CD14-positive monocyte (primary cell): ENCODE measurements around the gene ZFYVE28. TPM values are rescaled to one million over a fixed set of nuclear protein-coding genes. Genes with fewer than 3 reads are reported as not detected.

Experiments used
- DNase-seq, 3 donors: peaks; one replicate each; pipeline ENCODE4 v3.0.0-alpha.2; 2011 to 2022
- H2AFZ ChIP-seq: 2 replicates; pipeline ENCODE4 v1.6.0; 2012; ENCODE audit warnings: mild to moderate bottlenecking, low read depth, low read length, inconsistent platforms; ENCODE audit not compliant: insufficient read depth, poor library complexity, severe bottlenecking
- H3K27ac ChIP-seq, 2 donors: 1 replicate in 1 of 2; 2 replicates in 1 of 2; pipeline ENCODE4 v1.5.1; 2012 to 2013; ENCODE audit warnings: low read length in 2 of 2, control low read depth in 1 of 2, inconsistent platforms in 1 of 2, low read depth in 1 of 2, mild to moderate bottlenecking in 1 of 2
- H3K27me3 ChIP-seq, 2 donors: one replicate each; pipeline versions ENCODE4 v1.6.0 to v1.6.1; 2011 to 2013; ENCODE audit warnings: low read length in 2 of 2; ENCODE audit not compliant: control insufficient read depth in 2 of 2, insufficient read depth in 2 of 2
- H3K36me3 ChIP-seq, 2 donors: replicated peaks in 1 of 2; 1 replicate in 1 of 2; 2 replicates in 1 of 2; pipeline versions ENCODE4 v1.5.1 to v1.6.1; 2012 to 2013; ENCODE audit warnings: low read length in 2 of 2, control low read depth in 1 of 2, inconsistent platforms in 1 of 2, mild to moderate bottlenecking in 1 of 2; ENCODE audit not compliant: insufficient read depth in 2 of 2, control insufficient read depth in 1 of 2
- H3K4me1 ChIP-seq, 2 donors: 1 replicate in 1 of 2; 2 replicates in 1 of 2; pipeline versions ENCODE4 v1.5.1 to v1.6.1; 2012 to 2013; ENCODE audit warnings: low read length in 2 of 2, control low read depth in 1 of 2, inconsistent platforms in 1 of 2, mild to moderate bottlenecking in 1 of 2, moderate library complexity in 1 of 2; ENCODE audit not compliant: insufficient read depth in 2 of 2, control insufficient read depth in 1 of 2
- H3K4me2 ChIP-seq: replicated peaks from 2 replicates; pipeline ENCODE3; 2012; ENCODE audit warnings: low read length, moderate library complexity, mild to moderate bottlenecking; ENCODE audit not compliant: poor library complexity, severe bottlenecking; ENCODE audit errors: extremely low read depth
- H3K4me3 ChIP-seq, 3 experiments: fragments of 200-600 bp in 1 of 3; sonication (generic) in 1 of 3; replicated peaks in 1 of 3; 1 replicate in 2 of 3; 2 replicates in 1 of 3; pipeline ENCODE4 v1.5.1; 2011 to 2013; ENCODE audit warnings: low read length in 3 of 3, mild to moderate bottlenecking in 3 of 3, control low read depth in 2 of 3, low read depth in 2 of 3, inconsistent platforms in 1 of 3, moderate library complexity in 1 of 3
- H3K79me2 ChIP-seq: 2 replicates; pipeline ENCODE4 v1.6.0; 2012; ENCODE audit warnings: mild to moderate bottlenecking, control low read depth, inconsistent platforms, low read length, moderate library complexity; ENCODE audit not compliant: insufficient read depth
- H3K9ac ChIP-seq: 2 replicates; pipeline ENCODE4 v1.6.0; 2017; ENCODE audit warnings: low read length, mild to moderate bottlenecking; ENCODE audit not compliant: insufficient read depth, poor library complexity, severe bottlenecking
- H3K9me3 ChIP-seq, 2 donors: replicated peaks in 1 of 2; 1 replicate in 1 of 2; 2 replicates in 1 of 2; pipeline versions ENCODE4 v1.5.1 to v1.6.1; 2012 to 2013; ENCODE audit warnings: low read length in 2 of 2, control low read depth in 1 of 2; ENCODE audit not compliant: control insufficient read depth in 1 of 2, insufficient read depth in 1 of 2
- H4K20me1 ChIP-seq: 2 replicates; pipeline ENCODE4 v1.6.0; 2012; ENCODE audit warnings: mild to moderate bottlenecking, low read length, control low read depth, moderate library complexity; ENCODE audit not compliant: insufficient read depth
- H3K27ac Mint-ChIP-seq, 7 donors: one replicate each; pipeline ENCODE4 v1.8.0; 2020; ENCODE audit warnings: mild to moderate bottlenecking in 7 of 7, mixed read lengths in 7 of 7, moderate library complexity in 6 of 7, inconsistent platforms in 2 of 7
- H3K27me3 Mint-ChIP-seq, 3 donors: one replicate each; pipeline ENCODE4 v1.8.0; 2021 to 2022; ENCODE audit warnings: low read depth in 3 of 3, mild to moderate bottlenecking in 3 of 3, mixed read lengths in 3 of 3, moderate library complexity in 3 of 3, inconsistent platforms in 1 of 3
- H3K36me3 Mint-ChIP-seq, 2 donors: one replicate each; pipeline ENCODE4 v1.8.0; 2020; ENCODE audit warnings: mixed read lengths in 2 of 2, inconsistent platforms in 1 of 2, mild to moderate bottlenecking in 1 of 2
- H3K4me1 Mint-ChIP-seq: one replicate; pipeline ENCODE4 v1.8.0; 2020; ENCODE audit warnings: mild to moderate bottlenecking, mixed read lengths
- H3K4me3 Mint-ChIP-seq, 2 donors: one replicate each; pipeline ENCODE4 v1.8.0; 2020; ENCODE audit warnings: mild to moderate bottlenecking in 2 of 2, mixed read lengths in 2 of 2, moderate library complexity in 1 of 2
- H3K9me3 Mint-ChIP-seq, 7 donors: one replicate each; pipeline ENCODE4 v1.8.0; 2020 to 2022; ENCODE audit warnings: mixed read lengths in 7 of 7, mild to moderate bottlenecking in 6 of 7, moderate library complexity in 6 of 7, inconsistent platforms in 2 of 7
- WGBS: methylation state at CpG from one replicate; pipeline ENCODE4 v1.1.5; 2013; ENCODE audit warnings: missing lambda C conversion rate; ENCODE audit not compliant: insufficient coverage; 5-methylcytosine and 5-hydroxymethylcytosine counted together
- intact Hi-C, 2 donors: fragments of 100-400 bp; cut with micrococcal nuclease; formaldehyde crosslinking; loops; one replicate each; pipeline versions ENCODE4 v1.15.0 to v1.15.1; 2023
- polyA plus RNA-seq, 3 donors: library from polyadenylated mRNA; depleted of rRNA in 1 of 3; unstranded in 2 of 3; stranded (reverse) in 1 of 3; fragments of 300-500 nt in 2 of 3; fragments of >200 nt in 1 of 3; fragmentation: Illumina TruSeq in 2 of 3; gene quantifications; 1 replicate in 2 of 3; 2 replicates in 1 of 3; pipeline ENCODE4 v1.2.3, GENCODE V29; 2012 to 2021
- TF ChIP-seq, protein P1 (sequence below): fragments of 200-600 bp; IDR thresholded peaks from one replicate; pipeline ENCODE4 v1.8.0; 2022; ENCODE audit warnings: antibody characterized with exemption, mild to moderate bottlenecking

ZFYVE28 gene
- polyA plus RNA-seq, 3 donors = 1.0 to 4.4 (median 1.1) TPM

DNA sequence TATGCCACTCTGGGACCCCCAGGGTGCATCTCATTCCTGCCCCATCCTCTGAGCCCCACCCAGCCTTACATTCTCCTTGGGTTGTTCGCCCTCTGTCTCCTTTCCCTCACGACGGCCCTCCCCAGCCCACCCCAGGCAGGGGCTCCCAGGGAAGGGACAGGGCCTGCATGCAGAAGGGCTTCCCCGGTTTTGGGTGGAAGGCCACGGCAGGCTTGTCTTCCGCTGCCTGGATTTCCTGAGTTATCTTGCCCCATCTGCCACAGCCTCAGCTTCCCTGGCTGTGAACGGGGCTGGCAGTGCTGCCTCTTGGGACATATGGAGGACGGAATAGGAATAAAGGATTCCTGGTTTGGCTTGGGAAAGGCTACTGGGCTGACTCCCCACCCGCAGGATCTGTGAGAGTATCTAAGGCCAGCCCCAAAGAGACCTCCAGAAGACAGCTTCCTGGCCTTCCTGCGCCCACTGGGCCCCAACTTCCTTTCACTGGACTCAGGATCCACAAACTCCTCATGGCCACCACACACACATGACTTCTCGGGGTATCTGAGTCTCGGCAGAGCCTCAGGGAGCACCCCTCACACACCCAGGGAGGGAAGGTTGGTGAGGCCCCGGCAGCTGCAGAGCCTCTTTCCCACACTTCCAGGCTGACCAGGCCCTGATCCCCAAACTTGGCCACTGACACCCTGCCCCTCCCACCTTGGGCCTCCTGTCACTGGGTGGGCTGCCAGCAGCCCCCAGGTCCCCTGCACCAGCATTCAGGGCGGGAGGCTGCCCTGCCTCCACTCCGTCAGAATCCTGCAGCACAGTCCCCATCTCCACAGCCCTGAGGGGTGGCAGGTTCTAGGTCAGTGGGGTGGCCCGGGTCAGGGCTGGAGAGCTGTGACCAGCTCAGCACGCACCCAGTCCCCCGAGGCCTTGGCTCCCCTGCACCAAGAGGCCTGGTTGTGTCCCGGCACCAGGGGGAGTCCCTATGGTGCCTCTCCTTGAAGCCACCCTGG lies 153.0 kb downstream of the ZFYVE28 start:
- Mint-ChIP-seq H3K4me3 (no peak overlapping the region), H3K27ac (no peak overlapping the region)
- H3K9ac ChIP-seq = no peak overlapping the region

DNA sequence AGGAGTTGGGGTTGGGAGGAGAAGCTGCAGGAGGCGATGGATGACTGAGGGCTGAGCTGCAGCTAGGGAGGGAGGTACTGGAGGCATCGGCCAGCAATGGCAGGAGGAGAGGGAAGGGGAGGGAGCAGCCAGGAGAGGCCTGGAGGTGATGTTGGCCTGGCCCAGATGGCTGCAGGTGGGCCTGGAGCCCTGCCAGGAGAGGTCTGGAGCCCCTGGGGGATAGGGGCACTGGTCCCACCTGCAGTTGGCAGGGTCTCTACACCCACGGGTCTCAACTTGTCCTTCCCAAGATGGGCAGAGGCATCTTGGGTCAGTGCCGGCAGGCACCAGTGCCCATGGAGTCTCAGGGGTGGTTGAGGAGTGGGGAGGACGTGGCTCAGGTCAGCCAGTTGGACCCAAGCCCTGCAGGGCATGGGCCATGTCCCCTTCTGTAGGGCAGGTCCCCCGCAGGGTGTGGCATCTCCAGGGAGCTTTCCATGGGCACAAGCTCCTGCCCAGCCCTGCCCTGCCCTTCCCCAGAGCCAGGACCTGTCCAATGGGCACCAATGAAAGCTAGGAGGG lies 153.9 kb downstream of the ZFYVE28 start:
- no peak overlapping the region for H3K4me3 ChIP-seq
- peaks cover 22 to 25% of the 10 kb centered on the region in 2 donors for H3K4me1 ChIP-seq
- TF ChIP-seq, protein P1, sequence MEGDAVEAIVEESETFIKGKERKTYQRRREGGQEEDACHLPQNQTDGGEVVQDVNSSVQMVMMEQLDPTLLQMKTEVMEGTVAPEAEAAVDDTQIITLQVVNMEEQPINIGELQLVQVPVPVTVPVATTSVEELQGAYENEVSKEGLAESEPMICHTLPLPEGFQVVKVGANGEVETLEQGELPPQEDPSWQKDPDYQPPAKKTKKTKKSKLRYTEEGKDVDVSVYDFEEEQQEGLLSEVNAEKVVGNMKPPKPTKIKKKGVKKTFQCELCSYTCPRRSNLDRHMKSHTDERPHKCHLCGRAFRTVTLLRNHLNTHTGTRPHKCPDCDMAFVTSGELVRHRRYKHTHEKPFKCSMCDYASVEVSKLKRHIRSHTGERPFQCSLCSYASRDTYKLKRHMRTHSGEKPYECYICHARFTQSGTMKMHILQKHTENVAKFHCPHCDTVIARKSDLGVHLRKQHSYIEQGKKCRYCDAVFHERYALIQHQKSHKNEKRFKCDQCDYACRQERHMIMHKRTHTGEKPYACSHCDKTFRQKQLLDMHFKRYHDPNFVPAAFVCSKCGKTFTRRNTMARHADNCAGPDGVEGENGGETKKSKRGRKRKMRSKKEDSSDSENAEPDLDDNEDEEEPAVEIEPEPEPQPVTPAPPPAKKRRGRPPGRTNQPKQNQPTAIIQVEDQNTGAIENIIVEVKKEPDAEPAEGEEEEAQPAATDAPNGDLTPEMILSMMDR = no peak
- Mint-ChIP-seq H3K4me1 (peaks cover 15% of the 10 kb centered on the region), H3K36me3 (peaks cover 0 to 3% of the 10 kb centered on the region in 2 donors), H3K9me3 (no peaks in the 10 kb centered on the region), H3K27ac (no peak overlapping the region), H3K27me3 (peaks cover 0 to 1% (median 0%) of the 10 kb centered on the region in 3 donors), H3K4me3 (no peak overlapping the region)
- peaks cover 17% of the 10 kb centered on the region for H3K79me2 ChIP-seq
- H3K27me3 ChIP-seq = no peaks in the 10 kb centered on the region
- H3K27ac ChIP-seq = no peak overlapping the region
- H3K9me3 ChIP-seq = no peaks in the 10 kb centered on the region
- peaks cover 0 to 7% of the 10 kb centered on the region in 2 donors for H3K36me3 ChIP-seq
- 98% methylated on average over 6 of the region's 6 CpGs for WGBS
- DNase-seq = no peak
- no peak overlapping the region for H3K4me2 ChIP-seq
- H2AFZ ChIP-seq = no peak overlapping the region
- H4K20me1 ChIP-seq = peaks cover 17% of the 10 kb centered on the region
- intact Hi-C loops = loop anchor here (5.0 to 10.0 kb wide), 3 partner anchors 153 to 550 kb away; partner anchors contain the start of genes CFAP99 (in 1 of the 2), NELFA (in 1 of the 2), SLBP (in 1 of the 2) and ZFYVE28 (in 1 of the 2)
- no peak overlapping the region for H3K9ac ChIP-seq

More for the DNA sequence above, 153.0 kb downstream of the ZFYVE28 start:
- intact Hi-C loops = loop anchor here in 1 of 2 donors (10.0 kb wide), 1 partner anchor 551 kb away; the partner anchor contains the start of gene SLBP
- no peaks in the 10 kb centered on the region for H3K9me3 Mint-ChIP-seq
- TF ChIP-seq, protein P1 = no peak
- Histone ChIP-seq H2AFZ (no peak overlapping the region), H3K4me2 (no peak overlapping the region), H3K36me3 (no peaks in the 10 kb centered on the region), H3K4me3 (no peak overlapping the region), H3K4me1 (peaks cover 16 to 18% of the 10 kb centered on the region in 2 donors), H3K27ac (no peak overlapping the region), H3K9me3 (no peaks in the 10 kb centered on the region), H4K20me1 (peaks cover 8% of the 10 kb centered on the region), H3K79me2 (peaks cover 9% of the 10 kb centered on the region), H3K27me3 (no peaks in the 10 kb centered on the region)
- H3K4me1 Mint-ChIP-seq = peaks cover 11% of the 10 kb centered on the region
- no peak for DNase-seq
- no peaks in the 10 kb centered on the region for H3K27me3 Mint-ChIP-seq
- no peaks in the 10 kb centered on the region for H3K36me3 Mint-ChIP-seq
- 92% methylated on average over 14 of the region's 19 CpGs for WGBS
